Nephron progenitor cell (in vitro differentiated cells): ENCODE measurements around the gene DMC1.

Source experiments
- DNase-seq: peaks from one replicate; pipeline ENCODE4 v3.0.0; 2021
- H3K27ac Mint-ChIP-seq: 2 replicates; pipeline ENCODE4 v1.8.0; 2021; ENCODE audit warnings: mild to moderate bottlenecking, moderate library complexity, mixed read lengths
- H3K27me3 Mint-ChIP-seq: 2 replicates; pipeline ENCODE4 v1.8.0; 2021; ENCODE audit warnings: mild to moderate bottlenecking, low read depth, mixed read lengths; ENCODE audit not compliant: poor library complexity
- H3K36me3 Mint-ChIP-seq: 2 replicates; pipeline ENCODE4 v1.8.0; 2021; ENCODE audit warnings: low read depth, mixed read lengths
- H3K4me1 Mint-ChIP-seq: 2 replicates; pipeline ENCODE4 v1.8.0; 2021; ENCODE audit warnings: mixed read lengths
- H3K4me3 Mint-ChIP-seq: 2 replicates; pipeline ENCODE4 v1.8.0; 2021; ENCODE audit warnings: mild to moderate bottlenecking, moderate library complexity, mixed read lengths
- H3K9me3 Mint-ChIP-seq: 2 replicates; pipeline ENCODE4 v1.8.0; 2021; ENCODE audit warnings: mild to moderate bottlenecking, moderate library complexity, mixed read lengths
- CTCF ChIP-seq: fragments of 200-600 bp; sonication (generic); IDR thresholded peaks from 2 replicates; pipeline ENCODE4 v1.5.0; 2021; ENCODE audit warnings: antibody characterized with exemption

The DMC1 gene

GRCh38 chr22:38510416-38510970 is 59.5 kb downstream of the DMC1 start:
- peaks cover 5% of the 10 kb centered on the region for H3K27me3 Mint-ChIP-seq
- H3K27ac Mint-ChIP-seq: no peak overlapping the region
- no peaks in the 10 kb centered on the region for H3K36me3 Mint-ChIP-seq
- H3K4me1 Mint-ChIP-seq: peaks cover 26% of the 10 kb centered on the region
- no peak for DNase-seq
- no peak for TF ChIP-seq CTCF
- no peaks in the 10 kb centered on the region for H3K9me3 Mint-ChIP-seq
- no peak overlapping the region for H3K4me3 Mint-ChIP-seq

GRCh38 chr22:38506118-38506962 is 63.6 kb downstream of the DMC1 start, which contains the start of gene DDX17:
TSS of gene DDX17 (minus strand) at chr22:38506311.
- Mint-ChIP-seq H3K27me3 (peaks cover 2% of the 10 kb centered on the region), H3K4me1 (peaks cover 61% of the 10 kb centered on the region), H3K4me3 (peak within 1 kb of the TSS; percentile 99), H3K36me3 (peaks cover 41% of the 10 kb centered on the region), H3K9me3 (no peaks in the 10 kb centered on the region), H3K27ac (peak within 1 kb of the TSS; percentile 100)
- no peak for TF ChIP-seq CTCF
- DNase-seq: peak; percentile 94

- Mint-ChIP-seq H3K27ac (peak overlapping the region; percentile 100), H3K9me3 (no peaks in the 10 kb centered on the region), H3K36me3 (peaks cover 48% of the 10 kb centered on the region), H3K4me3 (peak overlapping the region; percentile 99), H3K27me3 (peaks cover 2% of the 10 kb centered on the region), H3K4me1 (peaks cover 66% of the 10 kb centered on the region)
- no peak for TF ChIP-seq CTCF
- DNase-seq: peak; percentile 67
Measured at GRCh38 chr22:38505541-38506117, 64.4 kb downstream of the DMC1 start.

- H3K4me3 Mint-ChIP-seq: peak overlapping the region; percentile 97
- no peaks in the 10 kb centered on the region for H3K9me3 Mint-ChIP-seq
- peak; percentile 49 for DNase-seq
- H3K36me3 Mint-ChIP-seq: peaks cover 55% of the 10 kb centered on the region
- TF ChIP-seq CTCF: no peak
- peaks cover 66% of the 10 kb centered on the region for H3K4me1 Mint-ChIP-seq
- H3K27me3 Mint-ChIP-seq: peaks cover 2% of the 10 kb centered on the region
- H3K27ac Mint-ChIP-seq: peak overlapping the region; percentile 99
Measured at GRCh38 chr22:38504731-38505540, 65.0 kb downstream of the DMC1 start.

- no peak for TF ChIP-seq CTCF
- Mint-ChIP-seq H3K9me3 (no peaks in the 10 kb centered on the region), H3K4me1 (peaks cover 52% of the 10 kb centered on the region), H3K4me3 (peak overlapping the region; percentile 97), H3K36me3 (peaks cover 74% of the 10 kb centered on the region), H3K27ac (no peak overlapping the region), H3K27me3 (peaks cover 2% of the 10 kb centered on the region)
- DNase-seq: no peak
Measured at GRCh38 chr22:38503021-38503420, 67.0 kb downstream of the DMC1 start.
